HG03378 (cell line): Measurements from ENCODE around the gene VN1R5.
"Not testable (repeated sequence)": the region's sequence is repeated elsewhere in the genome, so short reads cannot be mapped to it uniquely, and the experiment has no call there.

Experiments
- ATAC-seq: cut with Tn5 transposase; IDR thresholded peaks from one replicate; pipeline ENCODE4 v1.9.1; 2021; ENCODE audit warnings: mild to moderate bottlenecking, moderate library complexity; ENCODE audit not compliant: unreplicated experiment

The VN1R5 gene

GRCh38 chr1:247270003-247270402 lies 14.1 kb downstream of the VN1R5 start:
- ATAC-seq = no peak

- ATAC-seq = no peak
Measured at GRCh38 chr1:247273013-247273412, 17.1 kb downstream of the VN1R5 start.

- ATAC-seq = no peak
Measured at GRCh38 chr1:247274605-247275256, 18.9 kb downstream of the VN1R5 start.

- no peak for ATAC-seq
Measured at GRCh38 chr1:247277191-247277590, 21.3 kb downstream of the VN1R5 start.

- no peak for ATAC-seq
Measured at GRCh38 chr1:247281001-247281574, 25.2 kb downstream of the VN1R5 start.

GRCh38 chr1:247286134-247286670 lies 30.3 kb downstream of the VN1R5 start:
- ATAC-seq = no peak

- no peak for ATAC-seq
Measured at GRCh38 chr1:247287460-247287859, 31.6 kb downstream of the VN1R5 start.

- no peak for ATAC-seq
Measured at GRCh38 chr1:247288341-247288740, 32.5 kb downstream of the VN1R5 start.

GRCh38 chr1:247289274-247289892 lies 33.5 kb downstream of the VN1R5 start:
- not testable (repeated sequence) for ATAC-seq

GRCh38 chr1:247290576-247290975 lies 34.7 kb downstream of the VN1R5 start:
- no peak for ATAC-seq

GRCh38 chr1:247291161-247291560 lies 35.3 kb downstream of the VN1R5 start:
- no peak for ATAC-seq

GRCh38 chr1:247291833-247292561 lies 36.1 kb downstream of the VN1R5 start:
- no peak for ATAC-seq

GRCh38 chr1:247293047-247293446 lies 37.2 kb downstream of the VN1R5 start:
- ATAC-seq = no peak

GRCh38 chr1:247294282-247294681 lies 38.4 kb downstream of the VN1R5 start:
- ATAC-seq = no peak

- no peak for ATAC-seq
Measured at GRCh38 chr1:247295274-247295684, 39.4 kb downstream of the VN1R5 start.

- ATAC-seq = no peak
Measured at GRCh38 chr1:247295746-247296145, 39.9 kb downstream of the VN1R5 start.

- no peak for ATAC-seq
Measured at GRCh38 chr1:247296599-247297180, 40.8 kb downstream of the VN1R5 start.

- ATAC-seq = no peak
Measured at GRCh38 chr1:247297263-247298123, 41.6 kb downstream of the VN1R5 start.

GRCh38 chr1:247298124-247298481 lies 42.2 kb downstream of the VN1R5 start:
- no peak for ATAC-seq

- no peak for ATAC-seq
Measured at GRCh38 chr1:247298701-247299100, 42.8 kb downstream of the VN1R5 start.
